WTC11 (cell line): ENCODE data around the gene KSR2. TPM values are rescaled to one million over a fixed set of nuclear protein-coding genes. Genes with fewer than 3 reads are reported as not detected.

Experiments used
- ATAC-seq: fragments of 200-7000 bp; cut with Tn5 transposase; 2 replicates; pipeline ENCODE4 v1.10.0; 2021; ENCODE audit warnings: mild to moderate bottlenecking, moderate library complexity
- CTCF ChIA-PET: fragments of 300-600 bp; sonication (Branson Sonifier 250); formaldehyde crosslinking; loops from one replicate; lab custom pipeline; 2021; ENCODE audit warnings: antibody characterized with exemption; lab: Charles Lee
- POLR2A ChIA-PET: fragments of 350-600 bp; sonication (Branson Sonifier 250); formaldehyde crosslinking; loops from one replicate; lab custom pipeline; 2021; ENCODE audit warnings: antibody characterized with exemption; lab: Charles Lee
- DNase-seq: peaks from one replicate; pipeline ENCODE4 v3.0.0; 2021; ENCODE audit warnings: low spot score
- H3K27ac Mint-ChIP-seq: 2 replicates; pipeline ENCODE4 v1.8.0; 2021; ENCODE audit warnings: mixed read lengths
- H3K27me3 Mint-ChIP-seq: 2 replicates; pipeline ENCODE4 v1.8.0; 2021; ENCODE audit warnings: low read depth, mild to moderate bottlenecking, moderate library complexity, mixed read lengths
- H3K36me3 Mint-ChIP-seq: 2 replicates; pipeline ENCODE4 v1.8.0; 2021; ENCODE audit warnings: mixed read lengths
- H3K4me1 Mint-ChIP-seq: 2 replicates; pipeline ENCODE4 v1.8.0; 2022; ENCODE audit warnings: mixed read lengths
- H3K4me3 Mint-ChIP-seq: 2 replicates; pipeline ENCODE4 v1.8.0; 2021; ENCODE audit warnings: mild to moderate bottlenecking, moderate library complexity, mixed read lengths
- H3K9me3 Mint-ChIP-seq: 2 replicates; pipeline ENCODE4 v1.8.0; 2021; ENCODE audit warnings: mixed read lengths
- CBFB ChIP-seq: sonication (generic); formaldehyde crosslinking; IDR thresholded peaks from 2 replicates; pipeline ENCODE4 v1.8.1; 2022; ENCODE audit warnings: mild to moderate bottlenecking, low read depth, missing genetic modification reagents
- CDX4 ChIP-seq: fragments of 250-450 bp; sonication (Bioruptor Pico); IDR thresholded peaks from 2 replicates; pipeline ENCODE4 v1.9.0; 2021; ENCODE audit warnings: moderate library complexity, mild to moderate bottlenecking, inconsistent platforms, borderline replicate concordance
- E2F5 ChIP-seq: sonication (generic); formaldehyde crosslinking; IDR thresholded peaks from 2 replicates; pipeline ENCODE4 v1.8.1; 2022; ENCODE audit warnings: mild to moderate bottlenecking, moderate library complexity, missing genetic modification reagents
- ERG ChIP-seq: fragments of 250-450 bp; sonication (Bioruptor Pico); IDR thresholded peaks from 2 replicates; pipeline ENCODE4 v1.8.0; 2021; ENCODE audit warnings: mild to moderate bottlenecking
- ESRRA ChIP-seq: sonication (generic); formaldehyde crosslinking; IDR thresholded peaks from 2 replicates; pipeline ENCODE4 v1.8.1; 2022; ENCODE audit warnings: mild to moderate bottlenecking, missing genetic modification reagents, borderline replicate concordance
- ETV6 ChIP-seq: sonication (generic); formaldehyde crosslinking; IDR thresholded peaks from 2 replicates; pipeline ENCODE4 v1.8.1; 2022; ENCODE audit warnings: mild to moderate bottlenecking, missing genetic modification reagents
- GTF2I ChIP-seq: fragments of 250-450 bp; sonication (Bioruptor Pico); conservative IDR thresholded peaks from 2 replicates; pipeline ENCODE4 v1.4.0; 2021; ENCODE audit warnings: mild to moderate bottlenecking
- JAZF1 ChIP-seq: fragments of 250-450 bp; sonication (Bioruptor Pico); IDR thresholded peaks from 2 replicates; pipeline ENCODE4 v1.9.0; 2021; ENCODE audit warnings: moderate library complexity, mild to moderate bottlenecking, inconsistent platforms
- NR1H2 ChIP-seq: sonication (generic); formaldehyde crosslinking; IDR thresholded peaks from 2 replicates; pipeline ENCODE4 v1.9.0; 2021; ENCODE audit warnings: mild to moderate bottlenecking, moderate library complexity, missing genetic modification reagents
- SMAD4 ChIP-seq: sonication (generic); formaldehyde crosslinking; IDR thresholded peaks from 2 replicates; pipeline ENCODE4 v1.8.0; 2022; ENCODE audit warnings: mild to moderate bottlenecking, missing genetic modification reagents
- SOX15 ChIP-seq: fragments of 250-450 bp; sonication (Bioruptor Pico); IDR thresholded peaks from 2 replicates; pipeline ENCODE4 v1.9.0; 2021; ENCODE audit warnings: mild to moderate bottlenecking
- TCF7 ChIP-seq: sonication (generic); formaldehyde crosslinking; IDR thresholded peaks from 2 replicates; pipeline ENCODE4 v1.8.0; 2022; ENCODE audit warnings: mild to moderate bottlenecking, low read depth, missing genetic modification reagents, moderate library complexity
- TEAD4 ChIP-seq: sonication (generic); formaldehyde crosslinking; IDR thresholded peaks from 2 replicates; pipeline ENCODE4 v1.8.0; 2022; ENCODE audit warnings: mild to moderate bottlenecking, missing genetic modification reagents
- ZNF121 ChIP-seq: sonication (generic); formaldehyde crosslinking; IDR thresholded peaks from 2 replicates; pipeline ENCODE4 v1.8.0; 2023; ENCODE audit warnings: missing genetic modification reagents
- ZNF138 ChIP-seq: sonication (generic); formaldehyde crosslinking; conservative IDR thresholded peaks from 2 replicates; pipeline ENCODE4 v1.8.1; 2022; ENCODE audit warnings: mild to moderate bottlenecking, moderate library complexity, missing genetic modification reagents
- ZNF232 ChIP-seq: sonication (generic); formaldehyde crosslinking; IDR thresholded peaks from 2 replicates; pipeline ENCODE4 v1.8.0; 2022; ENCODE audit warnings: mild to moderate bottlenecking, missing genetic modification reagents
- ZNF416 ChIP-seq: fragments of 250-450 bp; sonication (Bioruptor Pico); IDR thresholded peaks from 2 replicates; pipeline ENCODE4 v1.9.0; 2021; ENCODE audit warnings: mild to moderate bottlenecking, inconsistent platforms
- ZSCAN18 ChIP-seq: fragments of 250-450 bp; sonication (Bioruptor Pico); IDR thresholded peaks from 2 replicates; pipeline ENCODE4 v2.1.2; 2022; ENCODE audit warnings: mild to moderate bottlenecking, moderate library complexity
- total RNA-seq: library from RNA; stranded (reverse); gene quantifications from 3 replicates; pipeline ENCODE4 v1.2.3, GENCODE V29; 2021
- TF ChIP-seq, protein P1 (sequence below): sonication (generic); formaldehyde crosslinking; IDR thresholded peaks from 2 replicates; pipeline ENCODE4 v1.8.1; 2023; ENCODE audit warnings: mild to moderate bottlenecking, missing genetic modification reagents
- TF ChIP-seq, protein P2 (sequence below): fragments of 250-450 bp; sonication (Bioruptor Pico); IDR thresholded peaks from 2 replicates; pipeline ENCODE4 v1.9.0; 2021; ENCODE audit warnings: mild to moderate bottlenecking
- TF ChIP-seq, protein P3 (sequence below): sonication (generic); formaldehyde crosslinking; IDR thresholded peaks from 2 replicates; pipeline ENCODE4 v1.8.1; 2023; ENCODE audit warnings: mild to moderate bottlenecking, missing genetic modification reagents, moderate library complexity

The KSR2 gene
- total RNA-seq, 1 experiment from 2014 or later: 2.4 TPM

DNA sequence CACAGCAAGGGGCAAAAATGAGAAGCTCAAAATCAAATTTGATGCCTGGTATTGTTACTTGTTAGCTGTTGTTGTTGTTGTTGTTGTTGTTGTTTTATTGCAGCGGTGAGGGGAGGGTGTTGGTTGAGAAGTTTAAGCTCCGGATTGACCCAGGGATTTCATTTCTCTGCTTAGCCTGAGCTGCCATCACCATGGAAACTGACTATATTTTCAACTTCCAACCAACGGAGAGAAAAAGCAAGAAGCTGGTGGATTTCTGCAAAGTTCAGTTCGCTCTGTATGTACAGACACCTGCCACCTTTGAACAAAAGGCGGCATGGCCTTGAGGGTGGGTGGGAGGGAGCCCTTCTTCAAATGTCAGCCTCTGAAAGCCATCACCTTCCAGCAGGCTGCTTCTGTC lies 412.9 kb downstream of the KSR2 start:
- no peaks in the 10 kb centered on the region for H3K36me3 Mint-ChIP-seq
- H3K27ac Mint-ChIP-seq: no peak overlapping the region
- H3K9me3 Mint-ChIP-seq: no peaks in the 10 kb centered on the region; the same call in 1 of the 2 replicates
- CTCF ChIA-PET: interaction anchor here (0.7 to 1.0 kb wide), 2 partner anchors 32 to 189 kb away, joined by 3 read pairs; no protein-coding TSS in a partner anchor
- H3K4me1 Mint-ChIP-seq: no peaks in the 10 kb centered on the region
- ATAC-seq (no peak), DNase-seq (no peak)
- H3K27me3 Mint-ChIP-seq: no peaks in the 10 kb centered on the region; the same call in 1 of the 2 replicates
- no peak overlapping the region for H3K4me3 Mint-ChIP-seq
- POLR2A ChIA-PET: no interaction called here
- TF ChIP-seq ESRRA (CRISPR knock-in tag): no peak
- no peak for TF ChIP-seq ZNF416 (CRISPR knock-in tag)
- TF ChIP-seq, protein P1, sequence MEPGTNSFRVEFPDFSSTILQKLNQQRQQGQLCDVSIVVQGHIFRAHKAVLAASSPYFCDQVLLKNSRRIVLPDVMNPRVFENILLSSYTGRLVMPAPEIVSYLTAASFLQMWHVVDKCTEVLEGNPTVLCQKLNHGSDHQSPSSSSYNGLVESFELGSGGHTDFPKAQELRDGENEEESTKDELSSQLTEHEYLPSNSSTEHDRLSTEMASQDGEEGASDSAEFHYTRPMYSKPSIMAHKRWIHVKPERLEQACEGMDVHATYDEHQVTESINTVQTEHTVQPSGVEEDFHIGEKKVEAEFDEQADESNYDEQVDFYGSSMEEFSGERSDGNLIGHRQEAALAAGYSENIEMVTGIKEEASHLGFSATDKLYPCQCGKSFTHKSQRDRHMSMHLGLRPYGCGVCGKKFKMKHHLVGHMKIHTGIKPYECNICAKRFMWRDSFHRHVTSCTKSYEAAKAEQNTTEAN (CRISPR knock-in tag): no peak
- TF ChIP-seq NR1H2 (CRISPR knock-in tag): no peak
- no peak for TF ChIP-seq SMAD4 (CRISPR knock-in tag)
- TF ChIP-seq ERG (CRISPR knock-in tag): no peak

- no peaks in the 10 kb centered on the region; the same call in 1 of the 2 replicates for H3K9me3 Mint-ChIP-seq
- CTCF ChIA-PET: interaction anchor here (1.2 to 1.4 kb wide), 2 partner anchors 35 to 118 kb away, joined by 3 to 5 read pairs; no protein-coding TSS in a partner anchor
- POLR2A ChIA-PET: no interaction called here
Measured at GRCh38 chr12:117552971-117553370, 415.8 kb downstream of the KSR2 start.

GRCh38 chr12:117551665-117552064 lies 417.1 kb downstream of the KSR2 start:
- POLR2A ChIA-PET: no interaction called here
- no peaks in the 10 kb centered on the region; the same call in 1 of the 2 replicates for H3K9me3 Mint-ChIP-seq
- no peaks in the 10 kb centered on the region for H3K4me1 Mint-ChIP-seq
- H3K4me3 Mint-ChIP-seq: no peak overlapping the region
- ATAC-seq: no peak
- no peak for DNase-seq
- H3K27ac Mint-ChIP-seq: no peak overlapping the region
- TF ChIP-seq ETV6: no peak
- H3K36me3 Mint-ChIP-seq: no peaks in the 10 kb centered on the region
- no peaks in the 10 kb centered on the region; the same call in 1 of the 2 replicates for H3K27me3 Mint-ChIP-seq
- CTCF ChIA-PET: interaction anchor here (0.7 to 2.2 kb wide), 4 partner anchors 36 to 305 kb away, joined by 3 to 6 read pairs (median 4); no protein-coding TSS in a partner anchor

More at GRCh38 chr12:117552971-117553370, 415.8 kb downstream of the KSR2 start:
- ATAC-seq: no peak
- H3K27me3 Mint-ChIP-seq: no peaks in the 10 kb centered on the region; the same call in 1 of the 2 replicates
- H3K36me3 Mint-ChIP-seq: no peaks in the 10 kb centered on the region
- no peak for DNase-seq
- H3K4me3 Mint-ChIP-seq: no peak overlapping the region
- no peaks in the 10 kb centered on the region for H3K4me1 Mint-ChIP-seq
- TF ChIP-seq ZNF121: no peak
- TF ChIP-seq CDX4 (CRISPR knock-in tag): no peak
- TF ChIP-seq SOX15: no peak
- H3K27ac Mint-ChIP-seq: no peak overlapping the region

DNA sequence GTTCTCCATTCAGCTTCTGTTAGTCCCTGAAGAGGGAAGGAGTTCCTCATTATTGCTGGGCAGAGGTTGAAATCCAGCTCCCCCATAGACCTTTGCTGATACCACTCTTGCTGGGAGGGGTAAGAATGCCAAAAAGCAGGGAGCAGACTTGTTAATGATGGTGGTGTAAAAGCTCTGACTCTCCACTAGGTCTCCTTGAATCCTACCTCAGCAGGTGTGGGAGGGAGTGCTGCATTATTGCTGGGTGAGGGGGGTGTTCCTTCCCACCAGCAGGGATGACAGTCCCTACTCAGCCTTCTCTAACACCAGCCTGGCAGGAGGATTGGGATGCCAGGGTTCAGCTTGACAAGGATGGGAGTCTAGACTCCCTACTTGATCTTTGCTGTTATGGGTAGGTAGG lies 421.6 kb downstream of the KSR2 start:
- Mint-ChIP-seq H3K4me3 (no peak overlapping the region), H3K27me3 (no peaks in the 10 kb centered on the region), H3K27ac (no peak overlapping the region), H3K4me1 (no peaks in the 10 kb centered on the region), H3K9me3 (peaks cover 6% of the 10 kb centered on the region), H3K36me3 (no peaks in the 10 kb centered on the region)
- ChIA-PET POLR2A (no interaction called here), CTCF (no interaction called here)
- ATAC-seq: peak; percentile 44; the same call in 1 of the 2 replicates
- DNase-seq: no peak
- no peak for TF ChIP-seq CBFB (CRISPR knock-in tag)
- no peak for TF ChIP-seq TCF7 (CRISPR knock-in tag)
- no peak for TF ChIP-seq E2F5 (CRISPR knock-in tag)
- no peak for TF ChIP-seq ZNF138 (CRISPR knock-in tag)
- no peak for TF ChIP-seq GTF2I
- no peak for TF ChIP-seq ZNF232 (CRISPR knock-in tag)
- TF ChIP-seq, protein P1 (CRISPR knock-in tag): no peak
- TF ChIP-seq, protein P2, sequence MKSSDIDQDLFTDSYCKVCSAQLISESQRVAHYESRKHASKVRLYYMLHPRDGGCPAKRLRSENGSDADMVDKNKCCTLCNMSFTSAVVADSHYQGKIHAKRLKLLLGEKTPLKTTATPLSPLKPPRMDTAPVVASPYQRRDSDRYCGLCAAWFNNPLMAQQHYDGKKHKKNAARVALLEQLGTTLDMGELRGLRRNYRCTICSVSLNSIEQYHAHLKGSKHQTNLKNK (CRISPR knock-in tag): no peak
- TF ChIP-seq ZSCAN18 (CRISPR knock-in tag): no peak
- TF ChIP-seq, protein P3, sequence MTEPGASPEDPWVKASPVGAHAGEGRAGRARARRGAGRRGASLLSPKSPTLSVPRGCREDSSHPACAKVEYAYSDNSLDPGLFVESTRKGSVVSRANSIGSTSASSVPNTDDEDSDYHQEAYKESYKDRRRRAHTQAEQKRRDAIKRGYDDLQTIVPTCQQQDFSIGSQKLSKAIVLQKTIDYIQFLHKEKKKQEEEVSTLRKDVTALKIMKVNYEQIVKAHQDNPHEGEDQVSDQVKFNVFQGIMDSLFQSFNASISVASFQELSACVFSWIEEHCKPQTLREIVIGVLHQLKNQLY (CRISPR knock-in tag): no peak
- no peak for TF ChIP-seq JAZF1 (CRISPR knock-in tag)
- TF ChIP-seq TEAD4 (CRISPR knock-in tag): no peak
